Vagina (tissue), 2 donors: Measurements from ENCODE around the gene ATP7B. TPM values are rescaled to one million over a fixed set of nuclear protein-coding genes. Genes with fewer than 3 reads are reported as not detected.

Experiments
- DNase-seq, 2 donors: peaks; one replicate each; pipeline ENCODE4 v3.0.0-alpha.2; 2017; ENCODE audit errors: extremely low spot score in 2 of 2
- H3K27ac ChIP-seq: fragments of 200-600 bp; sonication (generic); one replicate; pipeline ENCODE4 v1.5.1; 2019
- H3K27me3 ChIP-seq: fragments of 200-600 bp; sonication (generic); one replicate; pipeline ENCODE4 v1.5.1; 2019
- H3K36me3 ChIP-seq, 2 donors: fragments of 200-600 bp; sonication (generic); one replicate each; pipeline ENCODE4 v1.5.1; 2017 to 2019
- H3K4me1 ChIP-seq: fragments of 200-600 bp; sonication (generic); one replicate; pipeline ENCODE4 v1.5.1; 2019
- H3K4me3 ChIP-seq, 2 donors: fragments of 200-600 bp; sonication (generic); 1 replicate in 1 of 2; 2 replicates in 1 of 2; pipeline ENCODE4 v1.5.1; 2016 to 2019
- H3K9me3 ChIP-seq: fragments of 200-600 bp; sonication (generic); one replicate; pipeline ENCODE4 v1.5.1; 2019
- POLR2A ChIP-seq, 2 donors: fragments of 450-650 bp; IDR thresholded peaks; one replicate each; pipeline ENCODE4 v1.6.1; 2017; ENCODE audit warnings: antibody characterized with exemption in 2 of 2, mild to moderate bottlenecking in 2 of 2, moderate library complexity in 2 of 2
- POLR2AphosphoS5 ChIP-seq, 2 donors: sonication (generic); formaldehyde crosslinking; IDR thresholded peaks; one replicate each; pipeline ENCODE4 v1.9.0; 2017; ENCODE audit warnings: antibody characterized with exemption in 2 of 2, mild to moderate bottlenecking in 2 of 2, low read depth in 1 of 2; ENCODE audit not compliant: insufficient read depth in 1 of 2
- intact Hi-C: fragments of 100-400 bp; cut with DNase I; formaldehyde crosslinking; loops from one replicate; pipeline ENCODE4 v1.15.1; 2023
- total RNA-seq: library from RNA; depleted of rRNA; stranded (reverse); fragments of >200 nt; gene quantifications from one replicate; pipeline ENCODE4 v1.2.3, GENCODE V29; 2016
- TF ChIP-seq, protein P1 (sequence below), 3 experiments: fragments of 450-650 bp in 2 of 3; fragments of 200-600 bp in 1 of 3; sonication (generic) in 1 of 3; IDR thresholded peaks; one replicate each; pipeline ENCODE4 v1.5.1; 2017 to 2019; ENCODE audit warnings: antibody characterized with exemption in 3 of 3, mild to moderate bottlenecking in 2 of 3, moderate library complexity in 2 of 3

The ATP7B gene
- total RNA-seq, 1 donor from 2014 or later: 2.5 TPM

GRCh38 chr13:51971520-51972426 is 39.5 kb downstream of the ATP7B start:
- Histone ChIP-seq H3K4me1 (no peaks in the 10 kb centered on the region), H3K36me3 (no peaks in the 10 kb centered on the region), H3K4me3 (no peak overlapping the region), H3K27me3 (no peaks in the 10 kb centered on the region), H3K27ac (no peak overlapping the region), H3K9me3 (no peaks in the 10 kb centered on the region)
- DNase-seq: peak in 1 of 2 donors; percentile 67
- TF ChIP-seq, protein P1, sequence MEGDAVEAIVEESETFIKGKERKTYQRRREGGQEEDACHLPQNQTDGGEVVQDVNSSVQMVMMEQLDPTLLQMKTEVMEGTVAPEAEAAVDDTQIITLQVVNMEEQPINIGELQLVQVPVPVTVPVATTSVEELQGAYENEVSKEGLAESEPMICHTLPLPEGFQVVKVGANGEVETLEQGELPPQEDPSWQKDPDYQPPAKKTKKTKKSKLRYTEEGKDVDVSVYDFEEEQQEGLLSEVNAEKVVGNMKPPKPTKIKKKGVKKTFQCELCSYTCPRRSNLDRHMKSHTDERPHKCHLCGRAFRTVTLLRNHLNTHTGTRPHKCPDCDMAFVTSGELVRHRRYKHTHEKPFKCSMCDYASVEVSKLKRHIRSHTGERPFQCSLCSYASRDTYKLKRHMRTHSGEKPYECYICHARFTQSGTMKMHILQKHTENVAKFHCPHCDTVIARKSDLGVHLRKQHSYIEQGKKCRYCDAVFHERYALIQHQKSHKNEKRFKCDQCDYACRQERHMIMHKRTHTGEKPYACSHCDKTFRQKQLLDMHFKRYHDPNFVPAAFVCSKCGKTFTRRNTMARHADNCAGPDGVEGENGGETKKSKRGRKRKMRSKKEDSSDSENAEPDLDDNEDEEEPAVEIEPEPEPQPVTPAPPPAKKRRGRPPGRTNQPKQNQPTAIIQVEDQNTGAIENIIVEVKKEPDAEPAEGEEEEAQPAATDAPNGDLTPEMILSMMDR (IDR thresholded peaks at IDR 0.05): no peak
- TF ChIP-seq POLR2A (IDR thresholded peaks at IDR 0.05): no peak
- no peak for TF ChIP-seq POLR2AphosphoS5 (IDR thresholded peaks at IDR 0.05; ENCODE audit: insufficient read depth in 1 of 2, low read depth in 1 of 2)
- intact Hi-C loops: no loop called here

- DNase-seq: no peak
- H3K27ac ChIP-seq: no peak overlapping the region
- no peaks in the 10 kb centered on the region for H3K9me3 ChIP-seq
- no peaks in the 10 kb centered on the region for H3K36me3 ChIP-seq
- H3K4me1 ChIP-seq: no peaks in the 10 kb centered on the region
- intact Hi-C loops: no loop called here
- TF ChIP-seq, protein P1 (IDR thresholded peaks at IDR 0.05): no peak
- TF ChIP-seq POLR2A (IDR thresholded peaks at IDR 0.05): no peak
- TF ChIP-seq POLR2AphosphoS5 (IDR thresholded peaks at IDR 0.05; ENCODE audit: insufficient read depth in 1 of 2, low read depth in 1 of 2): no peak
- H3K4me3 ChIP-seq: no peak overlapping the region
- no peaks in the 10 kb centered on the region for H3K27me3 ChIP-seq
Measured at GRCh38 chr13:51970349-51970748, 40.9 kb downstream of the ATP7B start.

DNA sequence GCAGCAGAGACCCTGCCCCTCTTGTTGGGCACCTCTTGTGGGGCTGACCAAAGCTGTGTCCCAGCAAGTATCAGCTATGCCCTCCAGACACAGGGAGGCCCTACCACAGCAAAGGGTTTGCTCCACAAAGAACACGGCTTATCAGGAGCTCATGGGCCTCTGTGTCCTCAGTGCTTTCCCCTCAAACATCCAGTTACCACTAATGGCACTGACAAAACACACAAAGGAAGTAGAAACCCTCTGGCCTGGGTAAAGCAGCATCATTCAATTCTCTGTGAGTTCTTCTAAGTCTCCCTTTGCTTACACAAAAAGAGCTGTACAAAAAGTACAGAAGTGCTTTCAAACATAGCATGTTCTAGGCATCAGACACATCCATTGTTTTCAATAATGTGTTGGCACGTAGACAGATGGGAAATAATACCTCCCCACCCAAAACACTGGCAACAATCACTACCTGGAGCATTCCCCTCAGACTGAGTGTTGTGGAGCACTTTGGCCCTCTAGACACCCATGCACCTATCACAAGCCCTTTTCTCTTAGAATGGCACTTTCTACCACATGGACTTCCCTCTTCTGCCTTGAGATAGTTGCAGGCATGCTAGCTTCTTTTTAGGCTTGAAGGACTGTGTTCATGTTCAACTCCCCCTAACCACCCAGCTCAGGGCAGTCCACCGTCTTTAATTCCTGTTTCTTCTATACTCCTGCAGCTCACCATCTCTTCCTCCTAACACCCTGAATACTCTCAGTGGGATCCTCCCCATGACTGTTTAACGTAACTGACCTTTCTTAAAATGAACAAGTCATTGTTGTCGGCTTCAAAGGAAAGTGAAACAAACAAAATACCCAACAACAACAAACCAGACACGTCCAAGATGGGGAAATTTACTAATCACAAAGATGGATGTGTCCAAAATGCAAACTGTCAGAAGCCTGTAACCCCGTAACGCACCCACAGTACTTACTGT is 43.5 kb downstream of the ATP7B start:
- Histone ChIP-seq H3K9me3 (no peaks in the 10 kb centered on the region), H3K4me1 (no peaks in the 10 kb centered on the region), H3K27ac (no peak overlapping the region), H3K4me3 (no peak overlapping the region), H3K27me3 (no peaks in the 10 kb centered on the region), H3K36me3 (no peaks in the 10 kb centered on the region)
- intact Hi-C loops: no loop called here
- DNase-seq: no peak
- no peak for TF ChIP-seq POLR2AphosphoS5 (IDR thresholded peaks at IDR 0.05; ENCODE audit: insufficient read depth in 1 of 2, low read depth in 1 of 2)
- TF ChIP-seq, protein P1 (IDR thresholded peaks at IDR 0.05): no peak

DNA sequence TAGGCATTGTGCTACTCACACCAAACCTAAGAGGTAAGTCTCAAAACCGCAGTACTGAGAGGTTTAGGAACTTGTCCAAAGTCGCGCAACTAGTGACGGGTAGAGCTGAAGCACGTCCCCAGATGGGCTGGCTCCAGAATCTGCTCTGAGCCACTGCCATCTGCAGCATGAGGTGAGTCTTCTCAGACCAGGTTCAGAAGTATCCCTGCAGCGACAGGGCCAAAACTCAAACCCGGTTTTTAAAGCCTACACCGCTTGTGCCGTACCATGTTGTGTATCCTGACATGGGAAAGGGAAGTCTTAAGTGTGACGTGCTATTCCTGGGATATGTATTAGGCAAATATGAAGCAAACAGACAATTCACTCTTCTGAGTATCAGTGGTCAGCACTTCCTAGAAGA is 45.1 kb downstream of the ATP7B start:
- Histone ChIP-seq H3K27ac (no peak overlapping the region), H3K4me1 (no peaks in the 10 kb centered on the region), H3K36me3 (no peaks in the 10 kb centered on the region), H3K27me3 (no peaks in the 10 kb centered on the region), H3K9me3 (no peaks in the 10 kb centered on the region), H3K4me3 (no peak overlapping the region)
- peak in 1 of 2 donors; percentile 82 for DNase-seq
- intact Hi-C loops: no loop called here
- TF ChIP-seq, protein P1 (IDR thresholded peaks at IDR 0.05): no peak
- no peak for TF ChIP-seq POLR2AphosphoS5 (IDR thresholded peaks at IDR 0.05; ENCODE audit: insufficient read depth in 1 of 2, low read depth in 1 of 2)
- TF ChIP-seq POLR2A (IDR thresholded peaks at IDR 0.05): no peak
